Cardiac fibroblast (primary cell): ENCODE data around the gene LGI4.

Experiments used
- DNase-seq, 2 donors: peaks; one replicate each; pipeline versions ENCODE4 v3.0.0 to v3.0.0-alpha.2; 2010; ENCODE audit warnings: low read depth in 2 of 2
- H3K4me3 ChIP-seq, 2 donors: replicated peaks in 1 of 2; 1 replicate in 1 of 2; 2 replicates in 1 of 2; pipeline ENCODE4 v1.5.1; 2011; ENCODE audit warnings: low read depth in 2 of 2, low read length in 2 of 2, mild to moderate bottlenecking in 2 of 2, moderate library complexity in 1 of 2
- TF ChIP-seq, protein P1 (sequence below): IDR thresholded peaks from one replicate; pipeline ENCODE4 v1.5.1; 2011; ENCODE audit warnings: low read depth, mild to moderate bottlenecking, low read length, inconsistent platforms

LGI4 gene

DNA sequence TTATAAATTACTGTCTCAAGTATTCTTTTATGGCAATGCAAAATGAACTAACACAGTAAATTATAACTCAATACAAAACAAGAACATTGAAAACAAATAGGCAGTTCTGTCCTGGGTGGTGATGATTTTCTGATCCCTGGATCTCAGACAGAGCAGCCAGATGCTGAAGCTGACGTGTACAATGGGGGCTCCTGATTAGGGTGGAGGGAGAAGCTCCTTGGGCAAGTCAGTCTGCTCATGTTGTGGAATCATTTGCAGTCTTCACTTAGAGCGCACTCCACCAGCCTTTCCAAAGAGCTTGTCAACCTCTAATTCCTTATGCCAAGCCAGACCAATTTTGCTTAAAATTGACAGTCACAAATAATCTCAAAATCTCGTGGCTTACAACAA lies 41.3 kb upstream of the LGI4 start:
- DNase-seq = no peak
- TF ChIP-seq, protein P1, sequence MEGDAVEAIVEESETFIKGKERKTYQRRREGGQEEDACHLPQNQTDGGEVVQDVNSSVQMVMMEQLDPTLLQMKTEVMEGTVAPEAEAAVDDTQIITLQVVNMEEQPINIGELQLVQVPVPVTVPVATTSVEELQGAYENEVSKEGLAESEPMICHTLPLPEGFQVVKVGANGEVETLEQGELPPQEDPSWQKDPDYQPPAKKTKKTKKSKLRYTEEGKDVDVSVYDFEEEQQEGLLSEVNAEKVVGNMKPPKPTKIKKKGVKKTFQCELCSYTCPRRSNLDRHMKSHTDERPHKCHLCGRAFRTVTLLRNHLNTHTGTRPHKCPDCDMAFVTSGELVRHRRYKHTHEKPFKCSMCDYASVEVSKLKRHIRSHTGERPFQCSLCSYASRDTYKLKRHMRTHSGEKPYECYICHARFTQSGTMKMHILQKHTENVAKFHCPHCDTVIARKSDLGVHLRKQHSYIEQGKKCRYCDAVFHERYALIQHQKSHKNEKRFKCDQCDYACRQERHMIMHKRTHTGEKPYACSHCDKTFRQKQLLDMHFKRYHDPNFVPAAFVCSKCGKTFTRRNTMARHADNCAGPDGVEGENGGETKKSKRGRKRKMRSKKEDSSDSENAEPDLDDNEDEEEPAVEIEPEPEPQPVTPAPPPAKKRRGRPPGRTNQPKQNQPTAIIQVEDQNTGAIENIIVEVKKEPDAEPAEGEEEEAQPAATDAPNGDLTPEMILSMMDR = no peak
- no peak overlapping the region for H3K4me3 ChIP-seq

DNA sequence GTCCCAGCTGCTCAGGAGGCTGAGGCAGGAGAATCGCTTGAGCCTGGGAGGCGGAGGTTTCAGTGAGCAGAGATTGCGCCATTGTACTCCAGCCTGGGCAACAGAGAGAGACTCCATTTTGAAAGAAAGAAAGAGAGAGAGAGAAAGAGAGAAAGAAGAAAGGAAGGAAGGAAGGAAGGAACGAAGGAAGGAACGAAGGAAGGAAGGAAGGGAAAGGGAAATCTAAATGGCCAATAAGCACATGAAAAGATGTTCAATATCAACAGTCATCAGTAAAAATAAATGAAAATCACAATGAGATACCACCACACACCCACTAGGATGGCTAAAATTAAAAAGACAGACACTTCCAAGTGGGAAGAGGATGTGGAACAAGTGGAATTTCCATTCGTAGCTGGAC lies 39.4 kb upstream of the LGI4 start:
- TF ChIP-seq, protein P1 = no peak
- DNase-seq = no peak
- H3K4me3 ChIP-seq = no peak overlapping the region

DNA sequence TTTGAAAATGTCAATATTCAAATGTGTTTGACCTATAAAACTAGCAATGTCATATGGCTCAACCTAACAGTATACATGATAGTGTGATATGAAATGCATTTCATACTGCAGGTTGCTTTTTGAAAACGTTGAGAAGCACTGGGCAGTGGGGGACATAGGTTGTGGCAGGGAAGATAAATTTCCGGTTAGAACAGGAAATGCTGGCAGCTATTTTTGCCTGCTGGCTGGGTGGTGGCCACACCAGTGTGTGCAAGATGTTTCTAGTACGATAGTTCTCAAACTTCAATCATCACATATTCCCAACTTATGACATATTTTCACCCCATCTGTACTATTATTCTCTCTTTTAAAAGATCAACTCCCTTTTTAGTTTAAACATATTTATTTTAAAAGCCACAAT lies 36.9 kb upstream of the LGI4 start:
- TF ChIP-seq, protein P1 = no peak
- DNase-seq = no peak
- no peak overlapping the region for H3K4me3 ChIP-seq

DNA sequence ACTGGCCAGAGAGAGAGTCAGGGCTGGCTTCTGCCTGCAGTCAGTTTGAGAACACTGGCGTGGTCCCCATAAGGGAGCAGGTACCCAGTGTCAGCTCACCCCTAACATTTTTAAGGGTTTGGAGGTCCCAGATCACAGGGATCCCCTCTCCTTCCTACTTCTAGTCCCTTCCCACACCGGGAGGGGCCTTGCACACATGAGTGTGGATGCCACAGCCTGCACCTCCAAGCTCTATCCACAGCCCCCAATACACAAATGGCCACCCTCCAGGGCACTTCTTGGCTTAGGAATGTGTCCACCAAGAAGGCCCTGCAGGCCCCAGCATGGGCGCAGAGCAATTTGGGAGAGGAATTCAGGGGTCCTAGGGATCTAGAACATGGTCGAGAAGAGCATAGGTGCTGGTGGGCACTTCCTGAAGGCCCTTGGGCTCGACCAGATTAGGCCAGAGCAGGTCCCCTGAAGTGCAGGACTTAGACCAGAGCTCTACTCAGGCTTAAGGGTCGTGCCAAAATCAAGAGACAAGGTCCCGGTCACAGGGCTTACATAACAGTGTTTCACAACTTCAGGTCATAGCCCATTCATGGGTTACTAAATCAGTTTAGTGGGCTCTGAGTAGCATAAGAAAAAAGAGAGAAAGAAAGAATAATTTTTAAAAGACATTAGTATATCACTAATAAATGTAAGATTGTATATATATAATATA lies 35.7 kb upstream of the LGI4 start:
- no peak overlapping the region for H3K4me3 ChIP-seq
- DNase-seq = no peak
- TF ChIP-seq, protein P1 = no peak

DNA sequence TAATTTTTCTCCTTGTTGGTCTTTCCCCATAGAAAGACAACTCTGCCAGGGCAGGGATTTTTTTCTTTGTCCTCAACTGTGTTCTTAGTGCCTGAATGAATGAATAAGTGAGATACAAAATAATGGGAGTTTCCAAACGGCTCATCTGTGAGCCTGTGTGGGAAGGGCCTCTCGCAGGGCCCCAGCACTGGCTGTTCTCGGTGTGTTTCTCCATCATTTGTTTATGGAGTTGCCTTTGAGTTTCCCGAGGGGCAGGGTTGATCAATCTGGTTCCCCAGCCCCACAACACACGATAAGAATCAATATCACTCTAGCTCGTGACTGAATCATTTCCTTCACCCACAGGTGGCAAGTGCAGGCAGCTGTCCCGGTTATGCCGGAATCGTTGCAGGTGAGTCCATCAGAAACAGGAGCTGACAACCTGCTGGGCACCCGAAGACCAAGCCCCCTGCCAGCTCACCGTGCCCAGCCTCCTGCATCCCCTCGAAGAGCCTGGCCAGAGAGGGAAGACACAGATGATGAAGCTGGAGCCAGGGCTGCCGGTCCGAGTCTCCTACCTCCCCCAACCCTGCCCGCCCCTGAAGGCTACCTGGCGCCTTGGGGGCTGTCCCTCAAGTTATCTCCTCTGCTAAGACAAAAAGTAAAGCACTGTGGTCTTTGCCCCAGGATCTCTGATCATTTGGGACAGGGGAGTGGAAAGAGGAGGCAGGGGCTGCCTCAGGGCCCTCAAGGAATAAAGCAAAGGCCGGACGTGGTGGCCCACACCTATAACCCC lies 34.5 kb upstream of the LGI4 start:
- no peak overlapping the region for H3K4me3 ChIP-seq
- TF ChIP-seq, protein P1 = no peak
- DNase-seq = no peak

DNA sequence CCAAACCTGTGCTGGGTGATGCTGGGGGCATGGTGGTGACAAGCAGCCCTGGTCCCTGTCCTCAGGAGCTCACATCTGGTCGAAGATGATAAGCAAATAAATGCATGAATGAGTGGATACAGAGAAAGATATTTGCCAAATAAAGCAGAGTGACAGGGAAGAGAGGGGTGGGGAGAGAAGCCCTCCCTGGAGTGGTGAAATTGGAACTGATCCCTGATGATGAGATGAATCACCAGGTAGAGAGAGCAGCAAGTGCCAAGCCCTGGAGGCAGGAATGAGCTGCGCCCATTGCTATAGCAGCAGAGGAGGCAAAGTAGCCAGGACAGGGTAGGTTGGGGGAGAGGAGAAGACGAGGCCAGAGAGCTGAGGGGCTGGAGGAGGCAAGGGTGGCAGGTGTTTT lies 33.3 kb upstream of the LGI4 start:
- no peak overlapping the region for H3K4me3 ChIP-seq
- no peak for DNase-seq
- TF ChIP-seq, protein P1 = no peak
